HuH-7 (cell line): ENCODE results near the gene ANAPC4.
"Not testable (repeated sequence)": the region's sequence is repeated elsewhere in the genome, so short reads cannot be mapped to it uniquely, and the experiment has no call there.

ENCODE experiments used
- DNase-seq: peaks from one replicate; pipeline ENCODE4 v3.0.0; 2011; ENCODE audit warnings: low spot score

ANAPC4 gene, protein sequence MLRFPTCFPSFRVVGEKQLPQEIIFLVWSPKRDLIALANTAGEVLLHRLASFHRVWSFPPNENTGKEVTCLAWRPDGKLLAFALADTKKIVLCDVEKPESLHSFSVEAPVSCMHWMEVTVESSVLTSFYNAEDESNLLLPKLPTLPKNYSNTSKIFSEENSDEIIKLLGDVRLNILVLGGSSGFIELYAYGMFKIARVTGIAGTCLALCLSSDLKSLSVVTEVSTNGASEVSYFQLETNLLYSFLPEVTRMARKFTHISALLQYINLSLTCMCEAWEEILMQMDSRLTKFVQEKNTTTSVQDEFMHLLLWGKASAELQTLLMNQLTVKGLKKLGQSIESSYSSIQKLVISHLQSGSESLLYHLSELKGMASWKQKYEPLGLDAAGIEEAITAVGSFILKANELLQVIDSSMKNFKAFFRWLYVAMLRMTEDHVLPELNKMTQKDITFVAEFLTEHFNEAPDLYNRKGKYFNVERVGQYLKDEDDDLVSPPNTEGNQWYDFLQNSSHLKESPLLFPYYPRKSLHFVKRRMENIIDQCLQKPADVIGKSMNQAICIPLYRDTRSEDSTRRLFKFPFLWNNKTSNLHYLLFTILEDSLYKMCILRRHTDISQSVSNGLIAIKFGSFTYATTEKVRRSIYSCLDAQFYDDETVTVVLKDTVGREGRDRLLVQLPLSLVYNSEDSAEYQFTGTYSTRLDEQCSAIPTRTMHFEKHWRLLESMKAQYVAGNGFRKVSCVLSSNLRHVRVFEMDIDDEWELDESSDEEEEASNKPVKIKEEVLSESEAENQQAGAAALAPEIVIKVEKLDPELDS

DNA sequence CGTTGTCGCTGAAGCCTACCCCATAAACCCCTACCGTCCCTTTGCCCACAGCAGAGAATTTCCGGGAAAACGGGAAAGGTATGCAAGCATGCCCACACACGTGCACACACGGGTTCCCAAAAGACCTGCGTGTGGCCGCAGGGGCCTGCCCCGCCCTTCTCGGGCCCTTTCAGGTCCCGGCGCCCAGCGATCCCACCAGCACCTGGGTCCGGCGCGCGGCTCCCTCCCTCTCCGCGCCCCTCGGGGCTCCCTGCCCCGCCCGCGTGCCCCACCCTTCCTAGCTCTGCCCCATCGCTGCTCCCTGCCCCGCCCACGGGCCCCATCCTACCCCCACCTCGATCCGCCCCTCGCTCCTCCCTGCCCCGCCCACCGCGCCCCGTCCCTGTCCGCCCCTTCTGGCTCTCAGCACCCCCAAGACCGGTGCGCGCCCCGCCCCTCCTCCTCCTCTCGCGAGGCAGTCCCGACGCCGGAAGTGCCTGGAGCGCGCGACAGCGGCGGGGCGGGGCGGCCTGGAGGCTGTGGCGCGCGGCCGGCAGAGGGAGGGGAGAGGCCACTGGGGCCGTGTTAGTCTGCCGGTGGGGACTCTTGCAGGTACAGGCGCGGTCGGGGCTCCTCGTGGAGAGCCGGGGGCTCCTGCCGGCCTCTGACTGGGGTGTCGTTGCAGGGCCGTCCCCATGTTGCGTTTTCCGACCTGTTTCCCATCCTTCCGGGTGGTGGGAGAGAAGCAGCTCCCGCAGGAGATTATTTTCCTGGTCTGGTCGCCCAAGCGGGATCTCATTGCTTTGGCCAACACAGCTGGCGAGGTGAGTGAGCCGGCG is at the start of gene ANAPC4:
Gene ANAPC4, plus strand, starts transcription at position 510 of the 818 bp plus-strand sequence. Its CDS starts 165 bp downstream, at position 675.
- DNase-seq = peak; percentile 98

DNA sequence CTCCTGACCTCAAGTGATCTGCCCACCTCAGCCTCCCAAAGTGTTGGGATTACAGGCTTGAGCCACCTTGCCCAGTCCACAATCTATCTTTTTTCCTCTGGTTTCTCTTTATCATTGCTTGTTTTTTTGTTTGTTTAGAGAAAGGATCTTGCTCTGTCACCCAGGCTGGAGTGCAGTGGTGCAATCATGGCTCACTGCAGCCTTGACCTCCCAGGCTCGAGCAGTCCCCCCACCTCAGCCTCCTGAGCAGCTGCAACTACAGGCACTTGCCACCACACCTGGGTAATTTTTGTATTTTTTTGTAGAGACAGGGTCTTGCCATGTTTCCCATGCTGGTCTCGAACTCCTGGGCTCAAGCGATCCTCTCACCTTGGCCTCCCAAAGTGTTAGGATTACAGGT is 48.6 kb upstream of the ANAPC4 start:
- not testable (repeated sequence) for DNase-seq

DNA sequence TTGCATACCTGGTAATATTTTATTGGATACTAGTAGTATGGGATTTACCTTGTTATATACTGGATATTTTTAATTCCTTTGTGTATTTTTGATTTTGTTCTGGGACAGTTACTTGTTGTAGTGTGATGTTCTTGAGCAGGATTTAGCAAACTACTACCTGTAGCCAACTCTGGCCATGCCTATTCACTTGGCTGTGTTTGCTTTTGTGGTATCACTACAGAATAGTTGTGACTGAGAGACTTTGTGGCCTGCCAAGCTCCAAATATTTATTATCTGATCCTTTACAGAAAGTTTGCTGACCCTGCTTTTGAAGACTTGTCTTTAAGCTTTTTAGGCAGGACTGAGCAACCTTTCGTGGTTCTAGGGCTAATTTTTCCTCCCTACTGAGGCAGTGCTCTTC is 46.7 kb upstream of the ANAPC4 start:
- no peak for DNase-seq

DNA sequence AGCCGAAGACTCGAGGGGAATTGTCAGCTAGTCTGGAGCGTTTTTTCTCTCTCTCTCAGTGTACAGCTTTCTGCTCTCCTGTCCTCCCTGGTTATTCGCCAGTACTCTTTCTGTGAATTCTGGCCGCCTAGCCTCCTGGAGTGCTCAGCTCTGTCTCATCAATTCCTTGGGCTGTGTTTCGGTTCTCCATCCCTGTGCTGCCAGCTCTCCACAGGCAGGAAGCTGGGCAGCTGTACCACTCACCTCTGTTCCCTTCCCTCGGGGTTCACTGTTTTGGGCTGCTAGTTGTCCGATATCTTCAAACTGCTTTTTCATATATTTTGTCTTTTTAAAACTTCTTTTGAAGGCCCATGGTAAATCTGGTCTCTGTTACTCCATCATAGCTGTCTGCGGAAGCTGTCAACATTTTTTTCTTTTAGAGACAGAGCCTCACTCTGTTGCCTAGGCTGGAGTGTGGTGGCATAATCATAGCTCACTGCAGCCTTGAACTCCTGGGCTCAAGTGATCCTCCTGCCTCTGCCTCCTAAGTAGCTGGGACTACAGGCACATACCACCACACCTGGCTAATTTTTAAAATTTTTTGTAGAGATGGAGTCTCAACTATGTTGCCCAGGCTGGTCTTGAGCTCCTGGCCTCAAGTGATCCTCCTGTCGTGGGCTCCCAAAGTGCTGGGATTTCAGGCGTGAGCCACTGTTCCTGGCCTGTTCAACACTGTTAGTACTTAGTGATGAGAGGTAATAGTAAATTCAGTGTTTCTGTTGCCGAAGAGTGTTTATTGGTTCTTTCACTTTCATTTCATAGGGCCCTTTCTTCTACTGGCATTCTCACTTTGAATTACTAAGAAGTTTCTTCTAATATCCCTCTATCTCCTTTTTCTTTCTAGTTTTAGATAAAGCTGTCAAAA is 45.9 kb upstream of the ANAPC4 start:
- DNase-seq = no peak

DNA sequence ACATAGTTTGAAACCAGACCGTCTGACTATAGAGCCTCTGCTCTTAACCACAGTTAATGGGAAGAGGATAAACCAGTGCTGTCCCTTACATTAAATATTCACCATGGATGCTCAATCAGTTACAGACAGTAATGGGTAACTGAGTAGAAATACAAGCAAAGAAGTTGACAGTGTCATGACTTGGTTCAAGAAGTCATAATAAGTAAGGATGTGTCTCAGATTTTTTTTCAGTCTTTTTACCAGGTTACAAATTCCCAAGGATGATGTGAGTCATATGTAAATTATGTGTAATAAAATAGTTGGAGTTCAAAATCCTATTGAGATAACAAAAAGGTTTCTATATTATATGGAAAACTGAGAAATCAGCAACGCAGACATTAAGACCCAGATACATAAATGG is 33.4 kb upstream of the ANAPC4 start:
- DNase-seq = no peak

DNA sequence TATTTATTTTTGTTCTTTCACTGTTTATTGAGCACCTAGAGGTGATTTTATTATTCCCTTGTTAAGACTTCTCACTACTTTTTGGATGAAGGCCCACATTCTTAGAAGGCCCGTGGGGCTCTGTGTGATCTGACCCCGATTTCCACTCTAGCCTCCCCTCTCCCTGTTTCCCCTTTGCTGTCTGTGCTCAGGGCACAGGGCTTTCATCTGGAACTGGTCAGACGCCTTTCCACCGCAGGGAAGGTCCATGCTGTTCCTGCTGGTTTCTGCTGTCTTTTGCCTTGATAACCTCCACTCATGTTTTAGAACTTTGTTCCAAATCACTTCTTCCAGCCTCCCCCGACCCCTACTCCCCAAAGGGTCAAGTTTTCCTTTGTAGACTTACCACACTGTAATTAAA is 31.3 kb upstream of the ANAPC4 start:
- no peak for DNase-seq

DNA sequence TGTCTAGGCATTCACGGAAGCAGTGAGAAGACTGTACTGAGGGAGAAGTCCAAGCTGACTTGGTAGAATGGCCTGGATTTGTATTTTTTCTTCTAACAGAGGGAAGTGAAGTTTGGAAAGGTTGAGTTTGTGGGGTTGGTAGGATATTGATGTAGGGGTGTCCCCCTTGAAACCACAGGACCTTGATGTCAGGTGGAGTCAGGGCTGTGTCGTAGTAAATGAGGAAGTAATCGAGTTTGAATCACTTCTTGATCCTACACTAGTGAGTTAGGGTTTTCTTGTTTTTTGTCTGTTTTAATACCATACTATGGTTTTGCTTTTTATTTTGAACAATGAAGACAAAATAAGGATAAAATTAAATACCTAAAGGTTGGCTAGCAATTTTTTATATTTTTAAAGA is 30.1 kb upstream of the ANAPC4 start:
- no peak for DNase-seq

DNA sequence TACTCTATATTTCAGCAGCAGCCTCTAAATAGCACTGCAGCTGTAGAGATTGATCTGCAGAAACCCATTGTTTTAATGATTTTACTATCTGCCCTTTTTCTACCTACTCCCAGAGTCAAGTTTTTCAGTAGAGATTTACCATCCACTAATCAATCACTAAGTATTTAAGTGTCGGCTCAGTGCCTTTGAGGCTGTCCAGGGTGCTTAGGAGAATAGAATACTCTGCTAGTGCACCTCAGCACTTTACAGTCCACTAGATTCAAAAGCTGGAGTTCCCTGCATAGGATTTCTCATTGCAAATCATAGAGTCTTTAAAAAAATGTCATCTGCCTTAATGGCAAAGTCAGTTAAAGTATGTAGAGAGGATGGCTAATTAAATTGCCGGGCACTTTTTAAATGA is 29.6 kb upstream of the ANAPC4 start:
- no peak for DNase-seq

DNA sequence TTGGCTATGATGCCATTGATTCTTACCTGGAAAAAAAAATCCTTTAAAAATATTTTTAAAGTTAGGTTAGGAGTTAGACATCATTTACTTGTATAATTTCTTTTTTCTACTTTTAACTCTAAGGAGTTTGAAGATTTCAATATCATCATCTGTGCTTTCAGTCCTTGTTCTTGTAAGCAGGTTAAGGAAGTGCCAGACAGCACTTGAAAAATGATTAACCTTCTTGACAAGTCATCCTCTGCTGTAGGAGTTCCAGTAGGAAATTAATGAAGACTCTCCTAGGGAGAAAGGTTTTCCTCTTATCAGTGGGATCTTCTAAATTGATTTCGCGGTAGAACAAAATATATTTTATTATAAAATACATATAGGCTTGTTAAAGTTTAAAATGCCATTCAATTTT is 29.1 kb upstream of the ANAPC4 start:
- no peak for DNase-seq

DNA sequence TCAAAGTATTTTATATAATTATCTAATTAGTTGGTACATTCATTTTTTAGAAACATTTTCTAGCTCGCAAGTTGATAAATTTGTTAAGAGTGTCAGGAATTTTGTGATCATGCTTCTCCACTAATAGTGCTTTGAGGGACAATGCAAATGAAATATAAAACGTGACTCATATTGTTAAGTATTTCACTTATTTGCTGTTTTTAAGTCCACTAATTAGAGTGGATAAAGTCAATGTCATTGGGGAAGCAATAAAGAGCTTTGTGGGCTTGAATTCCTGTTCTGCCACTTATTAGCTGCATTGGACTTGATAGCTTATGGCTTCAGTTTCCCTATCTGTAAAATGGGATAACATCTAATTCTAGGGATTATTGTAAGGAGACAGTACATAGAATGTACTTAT is 26.5 kb upstream of the ANAPC4 start:
- no peak for DNase-seq

DNA sequence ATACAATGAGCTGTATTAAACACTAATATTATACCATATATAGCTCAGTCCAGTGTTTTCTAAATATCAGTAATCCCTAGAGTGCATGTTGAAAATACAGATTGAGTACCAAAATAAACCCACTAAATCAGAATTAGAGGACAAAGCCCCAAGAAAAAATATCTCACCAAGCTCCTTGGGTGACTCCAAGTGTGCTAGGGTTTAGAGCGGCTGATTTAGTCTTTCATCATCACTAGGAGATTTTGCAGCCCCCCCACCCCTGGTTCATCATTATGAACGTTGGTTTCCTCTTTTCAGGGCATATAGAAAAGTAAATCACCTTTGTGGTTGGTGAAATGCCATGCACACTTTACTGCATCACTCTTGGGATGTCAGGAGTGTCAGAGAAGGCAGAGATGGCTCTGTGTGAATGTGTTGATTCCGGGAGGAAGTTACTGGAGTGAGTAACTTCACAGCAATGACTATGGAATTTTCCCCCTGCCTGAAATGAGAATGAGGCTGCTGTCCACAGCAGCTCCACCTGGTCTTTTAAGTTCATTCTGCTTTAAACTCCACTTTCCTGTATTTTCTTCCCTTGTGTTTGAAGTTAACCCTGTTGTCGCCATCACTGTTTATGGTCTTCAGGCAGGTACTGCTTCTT is 25.2 kb upstream of the ANAPC4 start:
- no peak for DNase-seq

DNA sequence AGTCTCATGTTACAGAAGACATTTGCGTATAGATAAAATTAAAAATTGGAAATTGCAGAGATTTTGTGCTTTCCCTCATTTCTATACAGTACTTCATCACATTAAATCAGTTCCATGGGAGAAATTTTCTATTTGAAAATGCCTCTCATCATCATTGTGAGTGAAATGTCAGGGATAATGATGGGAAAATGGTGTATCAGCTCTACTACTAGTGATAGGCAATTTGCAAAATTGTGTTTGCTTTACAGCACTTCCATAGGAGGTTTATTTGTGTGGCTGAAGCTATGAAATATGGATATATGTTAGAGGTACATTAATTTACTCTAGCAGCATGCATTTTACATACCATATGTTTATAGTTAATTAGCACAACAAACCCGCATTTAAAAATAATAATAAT is 21.0 kb upstream of the ANAPC4 start:
- DNase-seq = no peak

DNA sequence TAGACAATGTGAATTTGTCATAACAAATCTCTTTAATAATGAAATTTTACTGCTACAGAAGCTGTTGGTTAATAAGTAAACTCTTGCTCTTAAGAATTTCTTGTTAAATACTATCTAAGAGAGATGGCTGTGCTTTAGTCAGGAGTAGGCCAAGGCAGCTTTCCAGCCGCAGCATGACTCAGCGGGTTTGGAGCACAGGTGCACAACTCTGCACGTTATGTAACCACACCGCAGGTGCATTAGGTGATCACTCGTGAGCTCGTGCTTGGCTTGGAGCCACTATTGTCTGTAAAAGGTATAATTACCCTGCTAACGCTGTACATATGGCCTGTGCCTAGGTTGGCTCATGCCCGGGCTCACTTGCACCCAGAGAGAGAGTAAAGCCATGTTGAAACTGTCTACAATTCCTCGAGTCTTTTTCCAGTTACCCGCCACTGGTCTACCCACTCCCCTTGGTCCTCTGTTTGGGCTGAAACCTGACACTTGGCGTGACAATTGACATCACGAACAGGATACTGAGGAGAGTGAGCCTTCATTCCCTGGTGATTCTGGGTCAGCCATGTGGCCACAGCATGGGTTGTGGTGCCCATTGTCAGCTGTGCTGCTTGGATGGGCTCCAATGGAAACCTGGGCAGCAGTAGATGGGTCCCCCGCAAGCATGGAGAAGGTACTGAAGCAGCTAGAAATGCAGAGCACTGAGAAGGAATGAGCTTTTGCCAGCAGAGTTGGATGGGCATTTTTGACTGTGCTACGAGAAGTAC is 18.4 kb upstream of the ANAPC4 start:
- DNase-seq = no peak

DNA sequence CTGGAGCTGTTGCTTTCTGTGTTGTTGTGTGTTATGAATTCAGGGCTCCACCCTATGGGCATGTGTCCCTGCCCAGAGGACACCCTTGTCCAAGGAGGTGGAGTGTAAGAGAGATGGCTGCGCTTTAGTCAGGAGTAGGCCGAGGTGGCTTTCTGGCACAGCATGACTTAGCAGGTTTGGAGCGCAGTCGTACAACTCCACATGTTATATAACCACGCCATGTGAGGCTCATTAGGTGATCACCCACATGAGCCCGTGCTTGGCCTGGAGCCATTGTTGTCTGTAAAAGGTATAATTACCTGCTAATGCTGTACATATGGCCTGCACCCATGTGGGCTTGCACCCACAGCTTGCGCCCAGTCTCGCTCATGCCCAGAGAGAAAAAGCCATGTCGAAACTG is 15.8 kb upstream of the ANAPC4 start:
- no peak for DNase-seq

DNA sequence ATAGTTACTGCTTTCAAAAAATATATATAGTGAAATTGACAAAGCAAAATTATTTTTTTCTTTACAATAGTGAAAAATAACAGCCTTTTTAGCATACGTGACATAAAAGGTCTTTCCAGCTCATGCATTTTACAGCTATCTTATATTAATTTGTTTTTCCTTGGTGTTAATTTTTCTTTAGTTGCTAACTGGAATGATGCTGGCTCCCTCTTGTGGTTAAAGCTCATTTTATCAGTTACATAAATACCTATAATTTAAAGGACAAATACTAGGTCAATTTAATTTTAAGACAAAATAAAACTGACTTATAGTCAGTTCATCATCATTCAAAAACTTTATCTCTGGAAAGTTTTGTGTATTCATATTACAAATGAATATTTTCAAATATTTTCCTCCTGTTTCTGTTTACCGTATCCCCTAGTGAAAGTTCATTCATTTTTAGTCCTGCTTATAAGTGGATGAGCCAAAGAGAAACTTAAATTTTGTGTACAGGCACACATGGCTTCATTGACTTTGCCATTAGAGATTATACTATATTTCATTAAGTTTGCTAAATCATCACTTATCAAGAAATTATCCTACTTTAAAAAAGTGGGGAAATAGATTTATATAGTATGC is 9.9 kb upstream of the ANAPC4 start:
- DNase-seq = no peak

DNA sequence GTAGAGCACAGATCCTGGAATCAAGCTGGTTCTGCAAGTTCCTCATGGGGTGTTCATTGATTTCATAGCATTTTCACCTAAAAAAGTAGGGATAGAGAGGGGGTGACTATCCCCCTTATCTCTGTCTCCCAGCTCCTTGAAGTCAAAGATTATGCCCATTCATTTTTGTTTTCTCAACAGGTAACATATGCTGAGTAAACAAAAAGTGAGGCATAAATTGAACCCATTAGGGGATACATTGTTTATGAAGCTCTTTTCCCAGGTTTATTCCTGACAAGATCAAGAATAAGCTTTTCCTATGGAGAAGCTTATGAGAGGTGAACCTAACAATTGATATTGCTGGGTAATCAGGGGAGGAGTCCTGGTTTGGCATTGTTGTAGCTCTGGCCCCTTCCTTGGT is 9.2 kb upstream of the ANAPC4 start:
- DNase-seq = no peak

DNA sequence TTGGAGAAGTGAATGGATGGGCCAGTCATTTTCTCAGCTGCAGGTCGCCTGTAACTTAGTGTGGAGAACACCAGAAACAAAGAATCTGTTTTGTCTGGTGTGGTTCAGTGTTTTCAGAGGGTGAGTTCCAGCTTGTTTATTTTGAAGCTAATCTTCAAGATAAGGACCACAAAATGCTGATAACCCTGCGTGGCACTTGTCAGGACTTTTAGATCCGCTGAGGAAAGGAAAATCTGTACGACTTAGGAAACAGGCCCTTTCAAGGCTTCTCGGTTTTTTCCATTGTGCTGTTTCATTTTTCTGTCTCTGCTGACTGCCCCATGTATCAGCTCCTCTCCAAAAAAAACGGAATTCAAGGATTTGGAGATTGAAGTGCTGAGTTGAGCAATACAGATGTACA is 8.7 kb upstream of the ANAPC4 start:
- DNase-seq = no peak

DNA sequence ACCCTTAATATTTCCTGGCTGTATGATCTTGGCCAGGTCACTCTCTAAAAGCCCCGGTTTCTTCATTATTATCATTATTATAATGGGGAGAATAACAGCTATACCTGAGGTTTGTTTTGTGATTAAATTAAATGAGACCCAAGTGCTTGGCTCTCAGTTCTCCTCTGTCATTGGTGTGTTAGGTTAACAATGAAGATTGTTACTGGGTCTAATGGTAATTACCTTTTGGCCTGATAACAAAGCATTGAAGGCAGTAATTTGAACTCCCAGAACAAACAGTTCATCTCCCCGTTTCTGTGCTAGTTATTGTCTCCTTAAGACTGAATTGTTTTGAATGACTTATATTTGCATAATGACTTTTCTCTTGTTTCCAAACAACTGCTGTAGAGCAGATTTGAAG is 6.8 kb upstream of the ANAPC4 start:
- DNase-seq = no peak

DNA sequence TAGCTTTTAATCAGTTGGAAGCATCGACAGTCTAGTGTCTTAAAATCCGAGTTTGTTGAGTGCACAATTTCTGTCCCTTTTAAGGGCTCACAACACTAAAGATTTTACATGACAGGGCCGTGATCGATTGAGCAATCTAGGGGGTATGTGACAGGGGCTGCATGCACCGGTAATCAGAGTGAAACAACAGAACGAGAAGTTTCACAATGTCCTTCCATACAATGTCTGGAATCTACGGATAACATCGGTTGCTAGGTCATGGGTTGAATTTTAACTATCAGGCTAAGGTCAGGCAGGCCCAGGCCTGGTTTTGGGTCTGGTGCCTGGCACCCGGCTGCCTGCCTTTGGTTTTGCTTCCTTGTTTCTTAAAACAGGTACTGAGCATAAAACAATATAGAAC is 4.5 kb upstream of the ANAPC4 start:
- not testable (repeated sequence) for DNase-seq
